Stimulated activated CD4-positive, alpha-beta T cell treated with anti-CD3 and anti-CD28 coated beads, TNF-alpha, amount 100 ng/mL, for 4 hours (primary cell): Measurements from ENCODE around the gene MTRFR.
A peak's percentile ranks its signal among the peaks of the same experiment; 100 is the strongest.
"Not testable (repeated sequence)": the region's sequence is repeated elsewhere in the genome, so short reads cannot be mapped to it uniquely, and the experiment has no call there.

Source experiments
- DNase-seq, 3 experiments: peaks; one replicate each; pipeline ENCODE4 v3.0.0-alpha.2; 2020; ENCODE audit warnings: low read depth in 3 of 3

Gene MTRFR

DNA sequence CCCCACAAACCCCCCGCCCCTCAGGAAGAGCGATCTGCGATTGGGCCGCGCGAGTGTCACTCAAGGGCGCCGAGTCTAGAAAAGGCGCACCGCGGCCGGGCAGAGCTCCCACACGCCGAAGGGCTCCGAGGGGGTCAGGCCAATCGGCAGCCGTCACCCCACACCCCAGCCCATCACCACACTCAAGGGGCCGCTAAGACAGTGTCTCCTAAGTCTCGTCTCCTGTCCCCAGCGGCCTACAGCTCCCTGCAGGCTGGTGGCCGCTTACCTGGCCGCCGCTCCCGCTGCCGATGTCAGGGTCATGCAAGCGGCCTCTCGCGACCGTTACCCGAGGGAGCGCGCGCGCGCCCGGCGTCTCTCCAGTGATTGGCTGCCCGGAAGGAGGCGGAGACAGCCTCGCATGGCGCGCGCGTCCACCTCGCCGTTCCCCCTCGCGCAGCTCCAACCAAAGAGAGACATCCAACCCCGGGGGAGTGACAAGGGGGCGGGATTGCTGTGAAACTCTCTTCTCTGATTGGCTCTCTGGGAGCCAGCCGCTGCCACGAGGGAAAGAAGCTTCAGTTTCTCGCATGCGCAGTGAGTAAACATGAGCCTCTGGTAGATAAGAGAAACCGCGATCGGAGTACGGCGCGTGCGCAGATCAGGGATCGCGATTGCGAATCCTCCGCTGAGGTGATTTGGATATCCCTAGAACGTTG, at the start of gene MTRFR, which contains the start of gene MPHOSPH9:
TSS of gene MTRFR (plus strand) at position 630 of the 698 bp plus-strand sequence. CDS start 20,239 bp downstream, outside the sequence.
TSS of gene MPHOSPH9 (minus strand) at position 335 of the 698 bp plus-strand sequence. CDS start 2,777 bp downstream, outside the sequence.
- DNase-seq, result peak; percentile 95 to 98 (median 96)

DNA sequence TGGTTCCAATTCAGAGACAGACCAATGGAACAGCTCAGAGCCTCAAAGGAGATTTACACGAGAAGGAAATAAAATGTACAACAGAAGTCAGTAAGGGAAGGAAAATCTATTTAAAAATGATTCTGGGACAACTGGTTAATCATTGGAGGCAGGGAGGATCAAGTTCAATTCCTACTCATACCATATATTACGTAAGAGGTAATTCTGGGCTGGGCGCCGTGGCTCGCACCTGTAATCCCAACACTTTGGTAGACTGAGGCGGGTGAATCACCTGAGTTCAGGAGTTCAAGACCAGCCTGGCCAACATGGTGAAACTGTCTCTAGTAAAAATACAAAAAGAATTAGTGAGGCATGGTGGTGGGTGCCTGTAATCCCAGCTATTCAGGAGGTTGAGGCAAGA, 45.6 kb upstream of the MTRFR start:
- no peak for DNase-seq

DNA sequence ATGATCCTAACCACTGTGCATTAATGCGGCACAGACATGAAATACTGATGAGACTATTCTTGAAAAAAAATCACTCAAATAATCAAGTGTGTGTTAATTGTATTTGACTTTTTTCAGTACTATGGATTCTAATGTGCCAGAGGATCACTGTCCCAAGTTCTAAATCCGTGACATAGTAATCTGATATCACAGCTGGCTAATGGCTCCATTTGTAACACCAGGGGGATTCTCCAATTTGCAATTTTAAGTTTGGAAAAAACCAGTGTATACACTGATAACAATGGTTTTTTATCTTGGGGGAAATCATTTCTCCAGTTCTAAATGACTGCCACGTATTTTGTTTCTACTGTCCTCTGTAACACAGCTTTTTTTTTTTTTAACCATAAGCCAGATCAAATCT, 33.3 kb upstream of the MTRFR start:
- DNase-seq, result no peak

DNA sequence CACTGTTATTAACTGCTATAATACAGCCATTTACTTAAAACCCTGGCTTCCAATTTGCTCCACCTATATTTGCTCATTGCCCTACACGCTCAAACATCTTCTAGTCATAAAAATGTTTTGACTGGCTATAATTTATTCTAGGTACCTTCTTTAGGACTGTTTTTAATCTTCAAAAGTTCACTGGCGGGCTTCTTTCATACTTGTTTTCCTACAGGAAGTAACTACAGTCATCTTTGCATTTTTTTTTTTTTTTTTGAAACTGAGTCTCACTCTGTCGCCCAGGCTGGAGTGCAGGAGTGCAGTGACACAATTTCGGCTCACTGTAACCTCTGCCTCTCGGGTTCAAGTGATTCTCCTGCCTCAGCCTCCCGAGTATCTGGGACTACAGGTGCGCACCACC, 32.8 kb upstream of the MTRFR start:
- no peak for DNase-seq

DNA sequence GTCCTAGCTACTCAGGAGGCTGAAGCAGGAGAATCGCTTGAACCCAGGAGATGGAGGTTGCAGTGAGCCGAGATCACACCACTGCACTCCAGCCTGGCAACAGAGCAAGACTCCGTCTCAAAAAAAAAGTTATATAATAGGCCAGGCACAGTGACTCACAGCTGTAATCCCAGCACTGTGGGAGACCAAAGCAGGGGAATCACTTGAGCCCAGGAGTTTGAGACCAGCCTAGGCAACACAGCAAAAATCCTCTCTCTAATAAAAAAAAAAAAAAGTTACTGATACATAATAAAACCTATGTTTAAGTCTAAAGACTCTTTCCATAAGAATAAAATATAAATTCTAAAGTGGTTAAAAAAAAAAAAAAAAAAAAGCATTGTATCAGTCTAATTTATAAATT, 26.4 kb upstream of the MTRFR start:
- not testable (repeated sequence) for DNase-seq

DNA sequence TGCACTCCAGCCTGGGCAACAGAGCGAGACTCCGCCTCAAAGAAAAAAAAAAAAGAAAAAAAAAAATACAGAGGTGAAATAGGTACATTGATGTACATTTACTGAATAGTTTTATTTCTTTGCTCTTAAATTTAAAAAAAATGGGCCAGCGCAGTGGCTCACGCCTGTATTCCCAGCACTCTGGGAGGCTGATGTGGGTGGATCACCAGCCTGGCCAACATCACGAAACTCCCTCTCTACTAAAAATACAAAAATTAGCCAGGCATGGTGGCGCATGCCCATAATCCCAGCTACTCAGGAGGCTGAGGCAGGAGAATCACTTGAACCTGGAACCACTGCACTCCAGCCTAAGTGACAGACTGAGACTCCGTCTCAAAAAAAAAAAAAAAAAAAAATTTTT, 25.4 kb upstream of the MTRFR start:
- not testable (repeated sequence) for DNase-seq

DNA sequence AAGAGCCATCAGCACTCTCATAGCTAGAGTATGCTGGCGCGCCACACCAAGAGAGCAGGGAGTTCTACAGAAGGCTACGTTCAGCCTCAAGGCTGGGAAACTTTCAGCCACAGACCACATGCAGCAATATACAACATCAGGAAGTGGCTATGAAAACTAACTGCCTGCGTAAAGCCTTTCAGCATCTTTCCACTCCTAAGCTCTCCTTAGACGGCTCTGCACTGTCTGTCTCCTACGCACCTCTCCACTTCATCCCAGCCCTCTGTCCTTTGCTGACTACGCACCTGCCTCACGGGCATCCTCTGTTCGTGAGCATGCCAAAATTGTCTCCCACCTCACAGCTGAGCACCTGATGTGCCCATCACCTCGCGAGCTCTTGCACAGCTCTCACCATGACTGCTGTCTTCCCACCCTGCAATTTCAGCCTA, 10.0 kb upstream of the MTRFR start:
- DNase-seq, result peak in 1 of 3 experiments; percentile 17

DNA sequence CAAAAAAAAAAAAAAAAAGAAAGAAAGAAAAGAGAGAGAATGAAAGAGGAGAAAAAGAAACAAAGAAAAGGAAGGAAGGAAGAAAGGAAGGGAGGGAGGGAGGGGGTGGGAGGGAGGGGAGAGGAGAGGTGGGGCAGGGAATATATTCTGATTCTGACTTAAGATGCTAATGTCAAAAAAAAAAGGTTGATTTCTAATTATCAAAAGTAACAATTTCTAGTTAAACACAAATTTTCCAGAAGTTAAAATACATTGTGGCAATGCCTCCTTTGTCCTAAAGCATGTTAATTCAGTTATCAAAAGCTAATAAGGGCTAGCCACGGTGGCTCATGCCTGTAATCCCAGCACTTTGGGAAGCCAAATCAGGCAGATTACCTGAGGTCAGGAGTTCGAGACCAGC, 7.8 kb upstream of the MTRFR start:
- DNase-seq, result no peak

DNA sequence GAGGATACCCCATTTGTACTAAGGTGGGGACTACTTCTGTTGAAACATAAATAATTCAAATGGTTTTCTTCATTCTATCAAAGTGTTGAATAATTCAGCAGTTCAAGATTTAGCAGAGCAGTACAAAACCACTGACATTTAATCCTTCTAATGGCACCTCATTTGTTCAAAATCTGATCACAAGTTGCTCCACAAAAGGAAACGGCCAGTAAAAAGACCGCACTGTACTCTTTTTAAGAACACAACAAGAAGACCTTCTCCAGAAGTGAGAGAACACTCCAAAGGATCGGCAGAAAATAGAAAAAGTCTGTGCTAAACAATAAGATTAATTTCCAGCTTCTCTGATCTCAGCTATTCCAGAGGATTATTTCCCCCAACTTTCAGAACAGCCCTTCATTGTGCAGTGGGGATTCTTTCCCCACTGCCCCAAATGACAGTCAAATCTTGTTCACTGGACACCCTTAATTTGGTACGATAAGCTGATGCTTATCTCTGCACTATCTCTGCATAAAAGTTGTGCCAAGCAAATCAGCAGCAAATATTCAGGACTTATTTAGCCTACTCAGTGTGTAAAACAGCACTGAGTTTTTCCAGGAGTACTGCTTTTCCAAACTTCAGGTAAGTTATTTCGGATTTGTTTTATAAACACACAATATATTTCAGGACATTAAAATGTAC, 5.5 kb upstream of the MTRFR start:
- no peak for DNase-seq

DNA sequence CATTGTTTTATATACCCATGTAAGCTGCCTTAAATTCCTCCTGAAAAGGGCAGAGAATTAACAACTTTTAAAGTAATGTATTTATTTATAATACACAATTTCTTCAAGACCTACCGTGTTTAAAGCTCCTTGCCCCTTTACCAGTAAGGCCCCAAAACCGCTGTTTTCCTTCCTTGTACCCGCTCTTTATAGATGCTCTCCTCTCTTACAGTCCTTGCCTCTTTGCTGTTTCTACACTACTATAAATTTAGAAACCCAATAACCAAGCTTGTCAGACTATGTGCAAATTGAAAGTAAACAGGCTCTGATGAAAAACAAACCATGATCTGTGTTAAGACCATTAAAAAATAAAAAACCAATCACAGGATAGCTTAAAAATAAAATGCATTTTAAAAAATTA, 4.2 kb upstream of the MTRFR start:
- DNase-seq, result no peak

DNA sequence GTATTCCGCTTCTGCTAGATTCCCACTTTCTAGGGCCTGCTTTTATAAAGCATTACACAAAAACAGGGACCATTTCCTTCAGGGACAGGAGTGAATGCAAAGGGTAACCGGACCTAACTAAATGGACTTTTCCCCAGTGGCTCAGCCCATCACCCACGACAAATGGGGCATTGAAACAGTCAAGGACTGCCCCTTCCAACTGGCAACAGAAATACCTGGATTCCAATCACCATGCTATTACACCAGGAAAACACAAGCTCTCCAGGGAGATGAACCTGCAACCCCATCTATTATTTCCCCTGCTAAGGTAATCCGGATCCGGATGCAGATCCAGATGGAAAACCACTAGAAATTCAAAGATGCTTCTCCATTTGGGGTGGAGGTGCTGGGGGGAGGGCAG, 1.3 kb upstream of the MTRFR start:
- DNase-seq, result no peak

DNA sequence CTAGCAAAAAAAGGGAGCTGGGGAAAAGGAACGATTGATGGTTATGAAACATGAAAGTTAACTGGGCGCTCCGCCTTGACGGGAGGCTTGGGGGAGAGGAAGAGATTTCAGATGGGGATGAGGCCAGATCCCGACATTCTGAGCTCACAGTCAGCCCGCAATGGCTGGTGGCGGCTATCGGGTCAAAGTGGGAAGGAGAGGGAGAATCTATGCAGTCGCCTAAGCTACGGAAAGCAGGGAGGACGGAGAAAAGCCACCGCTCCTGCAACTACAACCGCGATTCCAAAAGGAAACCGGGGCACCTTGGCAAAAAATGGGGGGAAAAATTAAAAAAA, 797 bp upstream of the MTRFR start:
- DNase-seq, result no peak

DNA sequence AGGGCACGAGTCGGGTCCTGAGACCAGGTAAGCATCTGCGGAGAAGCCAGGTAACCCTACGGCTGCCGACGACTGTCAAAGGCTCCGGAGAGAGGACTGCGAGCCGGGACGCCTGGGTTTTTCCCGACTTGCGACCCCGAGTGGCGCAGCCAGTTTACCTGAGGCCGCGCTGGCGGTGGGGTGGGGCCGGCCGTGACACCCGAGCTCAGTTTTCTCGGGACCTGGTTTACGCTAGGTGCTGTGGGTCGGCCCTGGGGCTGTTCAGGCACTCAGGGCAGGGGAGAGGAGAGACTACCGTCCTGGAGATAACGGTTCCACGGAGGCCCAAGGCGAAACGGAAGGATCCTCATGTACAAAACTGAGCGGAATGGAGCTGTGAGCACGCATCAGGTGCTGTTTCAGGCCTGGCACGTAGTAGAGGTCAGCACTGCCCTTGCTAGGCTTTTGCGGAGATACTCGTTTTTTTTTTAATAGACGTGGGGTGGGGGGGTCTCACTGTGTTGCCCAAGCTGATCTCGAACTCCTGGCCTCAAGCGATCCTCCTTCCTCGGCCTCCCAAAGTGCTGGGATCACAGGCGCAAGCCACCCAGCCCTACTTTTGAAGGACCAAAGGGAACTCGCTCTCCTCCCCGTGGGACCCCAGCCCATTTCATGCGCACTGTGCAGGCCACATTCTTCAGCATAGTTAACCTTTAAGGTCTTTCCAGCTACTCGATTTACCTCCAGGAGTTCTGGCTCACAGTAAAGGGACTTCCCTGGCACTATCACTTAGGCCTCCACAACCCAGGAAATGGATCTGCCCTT, 471 bp downstream of the MTRFR start:
- DNase-seq, result no peak

DNA sequence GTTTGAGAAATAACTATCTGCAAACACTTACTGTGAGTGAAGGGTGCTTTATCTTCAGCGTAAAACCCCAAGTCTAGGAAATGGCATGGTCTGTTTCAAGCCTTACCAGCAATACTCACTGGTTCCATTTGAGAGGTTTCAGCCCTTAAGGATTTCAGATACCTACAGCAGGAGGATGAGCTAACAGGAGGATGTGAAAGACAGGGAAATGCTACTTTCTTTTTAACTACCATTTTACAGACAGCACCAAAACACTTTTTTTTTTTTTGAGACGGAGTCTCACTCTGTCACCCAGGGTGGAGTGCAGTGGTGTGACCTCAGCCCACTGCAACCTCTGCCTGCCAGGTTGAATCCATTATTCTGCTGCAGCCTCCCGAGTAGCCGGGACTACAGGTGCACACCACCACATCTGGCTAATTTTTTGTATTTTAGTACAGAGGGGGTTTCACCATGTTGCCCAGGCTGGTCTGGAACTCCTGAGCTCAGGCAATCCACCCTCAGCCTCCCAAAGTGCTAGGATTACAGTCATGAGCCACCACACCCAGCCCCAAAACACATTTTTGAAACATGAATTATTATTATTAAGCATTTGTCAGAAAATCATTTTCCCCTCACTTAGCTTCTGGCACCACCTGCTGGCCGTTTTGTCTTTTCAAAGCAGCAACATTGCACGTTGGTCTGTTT, 4.6 kb downstream of the MTRFR start:
- peak; percentile 33 to 59 (median 54) for DNase-seq

DNA sequence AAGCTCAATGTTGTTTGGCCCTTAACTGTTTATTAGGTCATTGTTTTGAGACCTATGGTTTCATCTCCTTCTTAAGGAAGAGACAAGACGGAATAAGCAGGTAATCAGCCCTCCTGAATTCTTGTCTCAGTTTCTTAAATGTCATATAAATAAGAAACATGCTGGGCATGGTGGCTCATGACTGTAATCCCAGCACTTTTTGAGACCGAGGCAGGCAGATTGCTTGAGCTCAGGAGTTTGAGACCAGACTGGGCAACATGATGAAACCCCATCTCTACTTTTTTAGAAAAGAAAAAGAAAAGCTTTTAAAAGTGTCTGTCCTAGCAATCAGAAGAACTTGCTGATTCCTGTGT, 5.1 kb downstream of the MTRFR start:
- no peak for DNase-seq

DNA sequence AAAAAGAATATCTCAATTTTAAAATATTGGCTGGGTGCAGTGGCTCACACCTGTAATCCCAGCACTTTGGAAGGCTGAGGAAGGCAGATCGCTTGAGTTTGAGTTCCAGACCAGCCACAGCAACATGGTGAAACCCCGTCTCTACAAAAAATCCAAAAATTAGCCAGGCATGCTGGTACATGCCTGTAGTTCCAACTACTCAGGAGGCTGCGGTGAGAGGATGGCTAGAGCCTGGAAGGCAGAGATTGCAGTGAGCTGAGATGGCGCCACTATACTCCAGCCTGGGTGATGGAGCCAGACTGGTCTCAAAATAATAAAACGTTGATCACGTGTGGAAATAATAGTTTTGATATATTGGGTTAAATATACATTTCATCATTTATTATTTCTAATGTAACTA, 5.7 kb downstream of the MTRFR start:
- no peak for DNase-seq

DNA sequence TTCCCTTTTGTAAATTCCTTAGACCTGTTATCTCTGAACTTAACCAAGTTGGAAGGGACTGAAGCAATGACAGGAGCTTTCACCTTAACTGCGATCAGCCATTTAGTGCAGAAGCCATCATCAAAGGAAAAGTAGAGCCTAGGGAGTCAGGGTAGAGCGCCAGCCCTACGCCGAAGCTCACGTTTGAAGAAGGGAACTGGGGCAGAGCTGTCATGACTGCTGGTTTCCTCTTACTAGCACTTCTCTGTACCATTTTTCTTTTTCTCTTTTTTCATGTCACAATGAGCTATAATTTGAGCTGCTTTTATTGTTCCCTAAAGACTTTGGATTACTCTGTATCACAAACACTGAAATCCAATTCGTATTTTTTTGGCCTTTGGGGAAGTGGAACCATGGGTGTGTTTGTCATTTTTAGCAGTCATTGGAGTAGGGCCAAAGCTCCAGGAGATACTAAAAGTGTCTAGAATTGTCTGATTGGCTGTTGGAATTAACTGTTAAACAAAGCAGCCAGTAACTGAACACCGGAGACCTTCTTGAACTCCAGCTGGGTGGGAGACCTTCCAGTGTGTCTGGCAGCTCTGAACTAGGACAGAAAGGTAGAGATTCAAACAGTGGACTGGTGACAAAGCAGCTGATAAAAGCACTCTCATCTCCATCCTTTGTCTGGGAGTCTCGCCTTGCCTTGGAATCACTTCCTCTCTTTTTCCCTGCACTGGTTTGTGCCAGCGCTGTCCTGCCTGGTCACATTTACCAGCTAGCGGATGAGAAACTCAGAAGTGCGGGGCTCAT, 9.1 kb downstream of the MTRFR start:
- DNase-seq, result no peak

DNA sequence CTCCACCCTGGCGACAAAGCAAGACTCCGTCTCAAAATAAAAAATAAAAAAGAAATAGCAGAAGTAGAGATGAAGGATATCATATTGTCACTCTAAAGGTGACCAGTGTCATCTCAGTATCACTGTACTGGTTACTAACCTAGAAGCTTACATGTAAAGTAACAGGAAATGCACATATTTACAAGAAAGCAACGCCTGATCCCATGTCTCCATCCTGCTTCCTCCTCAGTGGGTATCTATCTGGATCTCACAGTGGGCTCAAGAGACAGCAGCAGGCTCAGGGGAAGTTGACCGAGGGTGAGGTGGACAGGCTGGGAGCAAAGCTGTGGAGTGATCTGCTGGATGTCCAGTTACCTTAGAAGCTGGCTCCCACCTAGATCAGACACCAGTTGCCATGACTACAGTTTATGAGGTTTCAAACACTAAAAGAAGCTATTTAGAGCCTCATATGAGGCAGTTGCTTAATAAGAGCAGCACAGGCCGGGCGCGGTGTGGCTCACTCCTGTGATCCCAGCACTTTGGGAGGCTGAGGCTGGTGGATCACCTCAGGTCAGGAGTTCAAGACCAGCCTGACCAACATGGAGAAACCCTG, 10.5 kb downstream of the MTRFR start:
- no peak for DNase-seq

DNA sequence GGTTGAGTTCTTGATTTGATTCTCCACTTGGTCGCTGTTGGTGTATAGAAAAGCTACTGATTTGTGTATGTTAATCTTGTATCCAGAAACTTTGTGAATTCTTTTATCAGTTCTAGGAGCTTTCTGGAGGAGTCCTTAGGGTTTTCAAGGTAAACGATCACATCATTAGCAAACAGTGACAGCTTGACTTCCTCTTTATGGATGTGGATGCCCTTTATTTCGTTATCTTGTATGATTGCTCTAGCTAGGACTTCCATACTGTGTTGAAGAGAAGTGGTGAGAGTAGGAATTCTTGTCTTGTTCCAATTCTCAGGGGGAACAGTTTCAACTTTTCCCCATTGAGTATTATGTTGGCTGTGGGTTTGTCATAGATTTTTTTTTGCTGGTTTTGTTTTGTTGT, 12.4 kb downstream of the MTRFR start:
- no peak for DNase-seq

DNA sequence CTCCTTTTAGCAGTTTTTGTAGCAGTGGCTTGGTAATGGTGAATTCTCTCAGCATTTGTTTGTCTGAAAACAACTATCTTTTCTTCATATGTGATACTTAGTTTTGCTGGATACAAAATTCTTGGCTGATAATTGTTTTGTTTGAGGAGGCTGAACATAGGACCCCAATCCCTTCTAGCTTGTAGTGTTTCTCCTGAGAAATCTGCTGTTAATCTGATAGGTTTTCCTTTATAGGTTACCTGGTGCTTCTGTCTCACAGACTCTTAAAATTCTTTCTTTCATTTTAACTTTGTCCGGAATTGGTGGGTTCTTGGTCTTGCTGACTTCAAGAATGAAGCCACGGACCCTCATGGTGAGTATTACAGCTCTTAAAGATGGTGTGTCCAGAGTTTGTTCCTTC, 14.9 kb downstream of the MTRFR start:
- not testable (repeated sequence) for DNase-seq
